ENCODE data around the gene CCDC186. TPM values are rescaled to one million over a fixed set of nuclear protein-coding genes. Genes with fewer than 3 reads are reported as not detected.
"Not testable (repeated sequence)": the region's sequence is repeated elsewhere in the genome, so short reads cannot be mapped to it uniquely, and the experiment has no call there.

CCDC186 gene
- total RNA-seq, 1 donor = 22.0 TPM

DNA sequence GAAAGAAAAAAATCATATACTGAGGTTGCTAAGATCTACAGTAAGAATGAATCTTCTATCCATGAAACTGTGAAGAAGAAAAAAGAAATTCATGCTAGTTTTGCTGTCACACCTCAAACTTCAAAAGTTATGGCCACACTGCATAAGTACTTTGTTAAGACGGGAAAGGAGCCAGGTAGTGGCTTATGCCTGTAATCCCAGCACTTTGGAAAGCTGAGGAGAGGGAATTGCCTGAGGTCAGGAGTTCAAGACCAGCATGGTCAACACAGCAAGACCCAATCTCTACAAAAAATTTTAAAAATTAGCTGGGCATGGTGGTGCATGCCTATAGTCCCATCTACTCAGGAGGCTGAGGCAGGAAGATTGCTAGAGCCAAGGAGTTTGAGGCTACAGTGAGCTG lies 22.1 kb downstream of the CCDC186 start:
- no peak overlapping the region for H3K4me3 ChIP-seq (ENCODE audit: low read depth, low read length)
- DNase-seq (ENCODE audit: low read depth) = no peak
- TF ChIP-seq, protein P1, sequence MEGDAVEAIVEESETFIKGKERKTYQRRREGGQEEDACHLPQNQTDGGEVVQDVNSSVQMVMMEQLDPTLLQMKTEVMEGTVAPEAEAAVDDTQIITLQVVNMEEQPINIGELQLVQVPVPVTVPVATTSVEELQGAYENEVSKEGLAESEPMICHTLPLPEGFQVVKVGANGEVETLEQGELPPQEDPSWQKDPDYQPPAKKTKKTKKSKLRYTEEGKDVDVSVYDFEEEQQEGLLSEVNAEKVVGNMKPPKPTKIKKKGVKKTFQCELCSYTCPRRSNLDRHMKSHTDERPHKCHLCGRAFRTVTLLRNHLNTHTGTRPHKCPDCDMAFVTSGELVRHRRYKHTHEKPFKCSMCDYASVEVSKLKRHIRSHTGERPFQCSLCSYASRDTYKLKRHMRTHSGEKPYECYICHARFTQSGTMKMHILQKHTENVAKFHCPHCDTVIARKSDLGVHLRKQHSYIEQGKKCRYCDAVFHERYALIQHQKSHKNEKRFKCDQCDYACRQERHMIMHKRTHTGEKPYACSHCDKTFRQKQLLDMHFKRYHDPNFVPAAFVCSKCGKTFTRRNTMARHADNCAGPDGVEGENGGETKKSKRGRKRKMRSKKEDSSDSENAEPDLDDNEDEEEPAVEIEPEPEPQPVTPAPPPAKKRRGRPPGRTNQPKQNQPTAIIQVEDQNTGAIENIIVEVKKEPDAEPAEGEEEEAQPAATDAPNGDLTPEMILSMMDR (IDR thresholded peaks at IDR 0.05; ENCODE audit: insufficient read depth, low read depth, low read length) = no peak

DNA sequence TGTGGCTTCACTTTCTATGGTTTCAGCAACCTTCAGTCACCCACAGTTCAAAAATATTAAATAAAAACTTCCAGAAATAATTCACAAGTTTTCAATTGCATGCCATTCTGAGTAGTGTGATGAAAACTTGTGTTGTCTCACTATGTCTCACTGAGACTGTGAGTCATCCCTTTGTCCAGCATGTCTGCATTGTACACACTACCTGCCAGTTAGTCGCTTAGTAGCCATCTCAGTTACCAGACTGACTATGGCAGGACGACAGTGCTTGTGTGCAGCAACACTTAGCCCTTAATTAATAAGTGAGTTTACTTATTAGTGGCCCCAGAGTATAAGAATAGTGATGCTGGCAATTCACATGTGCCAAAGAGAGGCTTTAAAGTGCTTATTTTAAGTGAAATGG lies 22.5 kb downstream of the CCDC186 start:
- TF ChIP-seq, protein P1 (IDR thresholded peaks at IDR 0.05; ENCODE audit: insufficient read depth, low read depth, low read length) = no peak
- DNase-seq (ENCODE audit: low read depth) = peak; percentile 40
- H3K4me3 ChIP-seq (ENCODE audit: low read depth, low read length) = no peak overlapping the region

DNA sequence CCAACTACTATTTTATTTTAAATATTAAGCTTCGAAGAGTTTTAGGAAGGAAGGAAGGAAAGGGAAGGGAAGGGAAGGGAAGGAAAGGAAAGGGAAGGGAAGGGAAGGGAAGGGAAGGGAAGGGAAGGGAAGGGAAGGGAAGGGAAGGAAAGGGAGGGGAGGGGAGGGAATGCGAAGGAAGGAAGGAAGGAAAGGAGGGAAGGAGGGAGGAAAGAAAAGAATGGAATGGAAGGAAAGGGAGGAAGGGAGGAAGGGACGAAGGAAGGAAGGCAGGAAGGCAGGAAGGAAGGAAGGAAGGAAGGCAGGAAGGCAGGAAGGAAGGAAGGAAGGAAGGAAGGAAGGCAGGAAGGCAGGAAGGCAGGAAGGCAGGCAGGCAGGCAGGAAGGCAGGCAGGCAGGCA lies 24.5 kb downstream of the CCDC186 start:
- H3K4me3 ChIP-seq (ENCODE audit: low read depth, low read length) = not testable (repeated sequence)

DNA sequence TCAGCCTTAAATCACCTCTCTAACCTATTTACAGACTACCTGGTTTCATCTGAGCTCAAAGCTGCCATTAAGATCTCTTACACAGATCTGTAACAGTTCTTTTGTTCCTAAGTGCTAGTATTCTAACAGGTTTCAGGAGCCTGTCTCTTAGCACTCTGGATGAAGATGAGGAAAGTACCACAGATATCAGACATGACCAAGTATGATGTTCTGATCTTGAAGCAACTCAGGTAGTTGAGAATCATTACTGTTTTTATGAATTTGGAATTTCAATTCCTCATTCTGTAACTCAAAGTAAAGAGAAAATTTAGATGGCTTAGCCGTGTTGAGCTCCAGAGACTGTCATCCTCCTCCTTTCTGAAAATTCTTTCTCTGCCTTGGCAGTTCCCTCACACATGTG lies 30.8 kb downstream of the CCDC186 start:
- DNase-seq (ENCODE audit: low read depth) = no peak
- TF ChIP-seq, protein P1 (IDR thresholded peaks at IDR 0.05; ENCODE audit: insufficient read depth, low read depth, low read length) = no peak
- H3K4me3 ChIP-seq (ENCODE audit: low read depth, low read length) = no peak overlapping the region

More for the DNA sequence above, 24.5 kb downstream of the CCDC186 start:
- DNase-seq (ENCODE audit: low read depth) = not testable (repeated sequence)

DNA sequence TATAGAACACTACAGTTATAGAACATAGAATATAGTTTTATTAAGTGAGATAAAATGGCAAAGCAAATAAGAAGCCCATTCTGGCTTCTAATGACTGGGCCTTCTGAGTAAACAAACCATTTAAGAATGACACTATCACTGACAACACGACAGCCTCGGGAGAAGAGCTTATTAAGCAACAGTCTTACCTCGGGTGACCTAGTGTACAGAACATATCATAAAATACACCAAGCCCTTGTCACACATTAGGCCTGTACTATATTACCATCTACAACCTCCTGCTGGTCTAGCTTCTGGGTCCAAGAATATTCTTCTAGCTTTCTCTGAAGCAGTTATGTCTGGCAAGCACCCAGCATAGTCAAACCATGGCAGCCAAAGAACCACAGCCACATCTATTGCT lies 32.0 kb downstream of the CCDC186 start:
- no peak overlapping the region for H3K4me3 ChIP-seq (ENCODE audit: low read depth, low read length)
- TF ChIP-seq, protein P1 (IDR thresholded peaks at IDR 0.05; ENCODE audit: insufficient read depth, low read depth, low read length) = no peak
- peak; percentile 53 for DNase-seq (ENCODE audit: low read depth)

DNA sequence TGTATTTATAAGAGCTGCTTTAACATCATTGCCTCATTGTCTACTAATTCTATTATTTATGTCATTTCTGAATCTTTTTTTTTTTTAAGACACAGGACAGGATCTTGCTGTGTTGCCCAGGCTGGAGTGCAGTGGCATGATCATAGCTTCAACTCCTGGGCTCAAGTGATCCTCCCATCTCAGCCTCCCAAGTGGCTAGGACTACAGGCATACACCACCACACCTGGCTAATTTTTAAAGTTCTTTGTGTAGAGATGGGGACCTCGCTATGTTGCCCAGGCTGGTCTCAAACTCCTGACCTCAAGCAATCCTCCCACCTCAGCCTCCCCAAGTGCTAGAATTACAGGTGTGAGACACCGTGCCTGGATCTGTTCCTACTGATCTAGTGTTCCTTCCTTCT lies 33.2 kb downstream of the CCDC186 start:
- not testable (repeated sequence) for H3K4me3 ChIP-seq (ENCODE audit: low read depth, low read length)

DNA sequence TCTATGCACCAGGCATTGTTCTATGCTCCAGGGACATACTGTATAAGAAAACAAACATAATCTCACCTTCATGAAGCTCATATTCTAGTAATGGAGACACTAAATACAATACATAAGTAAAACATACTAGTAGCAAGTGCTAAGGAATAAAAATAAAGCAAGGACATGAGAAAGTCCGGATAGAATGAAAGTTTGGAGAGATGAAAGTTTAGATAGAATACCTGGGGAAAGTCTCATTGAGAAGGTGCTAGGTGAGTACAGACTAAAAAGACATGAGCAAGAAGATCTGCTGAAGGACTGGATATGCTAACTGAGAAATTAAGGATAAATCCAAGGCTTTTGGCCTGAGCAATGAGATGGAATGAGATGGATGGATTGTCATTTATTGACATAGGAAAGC lies 34.0 kb downstream of the CCDC186 start:
- H3K4me3 ChIP-seq (ENCODE audit: low read depth, low read length) = no peak overlapping the region
- TF ChIP-seq, protein P1 (IDR thresholded peaks at IDR 0.05; ENCODE audit: insufficient read depth, low read depth, low read length) = no peak
- no peak for DNase-seq (ENCODE audit: low read depth)

More for the DNA sequence above, 33.2 kb downstream of the CCDC186 start:
- DNase-seq (ENCODE audit: low read depth) = not testable (repeated sequence)

DNA sequence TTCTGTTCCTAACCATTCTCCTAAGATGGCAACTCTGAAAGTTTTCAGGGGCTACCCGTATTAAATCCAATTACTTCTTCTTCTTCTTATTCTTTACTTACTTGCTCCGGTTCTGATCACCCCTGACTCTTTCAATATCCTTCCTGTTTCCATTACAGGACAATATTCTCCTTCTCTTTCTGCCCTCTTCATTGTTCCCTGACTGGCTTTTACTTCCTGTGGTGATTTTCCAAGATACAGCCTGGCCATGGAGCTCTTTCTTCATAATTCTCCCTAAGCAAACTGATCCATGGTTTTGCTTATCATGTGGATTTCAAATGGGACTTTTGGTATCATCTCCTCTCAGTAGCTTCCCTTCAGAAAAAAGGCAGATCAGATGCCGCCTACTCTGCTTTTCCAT lies 35.4 kb downstream of the CCDC186 start:
- TF ChIP-seq, protein P1 (IDR thresholded peaks at IDR 0.05; ENCODE audit: insufficient read depth, low read depth, low read length) = no peak
- no peak for DNase-seq (ENCODE audit: low read depth)
- H3K4me3 ChIP-seq (ENCODE audit: low read depth, low read length) = no peak overlapping the region
